Sigmoid colon (tissue), 4 donors: Measurements from ENCODE around the gene IFIT1.

Experiments
- POLR2AphosphoS5 ChIP-seq, 4 donors: sonication (generic); formaldehyde crosslinking; IDR thresholded peaks; one replicate each; pipeline ENCODE4 v1.6.1; 2017; ENCODE audit warnings: antibody characterized with exemption in 4 of 4
- TF ChIP-seq, protein P1 (sequence below), 4 experiments: fragments of 450-650 bp in 3 of 4; fragments of 200-600 bp in 1 of 4; IDR thresholded peaks; one replicate each; pipeline ENCODE4 v1.5.1; 2016 to 2019; ENCODE audit warnings: antibody characterized with exemption in 4 of 4, mild to moderate bottlenecking in 3 of 4, moderate library complexity in 2 of 4

DNA sequence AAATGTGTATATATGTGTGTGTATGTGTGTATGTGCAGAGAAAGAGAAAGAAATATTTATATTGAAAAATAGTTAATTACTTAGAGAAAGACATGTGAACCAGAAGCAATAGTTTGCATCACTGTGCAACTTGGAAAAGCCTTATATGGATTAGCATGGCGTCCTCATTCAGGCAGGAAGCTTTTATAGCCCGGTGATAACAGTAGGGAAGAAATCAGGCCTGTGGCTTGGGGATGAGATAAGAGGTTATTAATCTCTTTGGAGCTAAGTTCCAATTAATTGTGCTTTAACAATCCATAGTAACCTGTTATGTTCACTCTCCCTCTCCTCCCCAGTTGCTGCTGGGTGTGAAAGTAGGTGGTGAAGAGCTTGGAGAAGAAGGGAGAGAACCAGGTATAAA, 58.5 kb downstream of the IFIT1 start:
- TF ChIP-seq, protein P1, sequence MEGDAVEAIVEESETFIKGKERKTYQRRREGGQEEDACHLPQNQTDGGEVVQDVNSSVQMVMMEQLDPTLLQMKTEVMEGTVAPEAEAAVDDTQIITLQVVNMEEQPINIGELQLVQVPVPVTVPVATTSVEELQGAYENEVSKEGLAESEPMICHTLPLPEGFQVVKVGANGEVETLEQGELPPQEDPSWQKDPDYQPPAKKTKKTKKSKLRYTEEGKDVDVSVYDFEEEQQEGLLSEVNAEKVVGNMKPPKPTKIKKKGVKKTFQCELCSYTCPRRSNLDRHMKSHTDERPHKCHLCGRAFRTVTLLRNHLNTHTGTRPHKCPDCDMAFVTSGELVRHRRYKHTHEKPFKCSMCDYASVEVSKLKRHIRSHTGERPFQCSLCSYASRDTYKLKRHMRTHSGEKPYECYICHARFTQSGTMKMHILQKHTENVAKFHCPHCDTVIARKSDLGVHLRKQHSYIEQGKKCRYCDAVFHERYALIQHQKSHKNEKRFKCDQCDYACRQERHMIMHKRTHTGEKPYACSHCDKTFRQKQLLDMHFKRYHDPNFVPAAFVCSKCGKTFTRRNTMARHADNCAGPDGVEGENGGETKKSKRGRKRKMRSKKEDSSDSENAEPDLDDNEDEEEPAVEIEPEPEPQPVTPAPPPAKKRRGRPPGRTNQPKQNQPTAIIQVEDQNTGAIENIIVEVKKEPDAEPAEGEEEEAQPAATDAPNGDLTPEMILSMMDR (IDR thresholded peaks at IDR 0.05) = no peak
- no peak for TF ChIP-seq POLR2AphosphoS5 (IDR thresholded peaks at IDR 0.05)
